HG03039 (cell line): ENCODE measurements around the gene BRSK2.
"Not testable (repeated sequence)": the region's sequence is repeated elsewhere in the genome, so short reads cannot be mapped to it uniquely, and the experiment has no call there.

ENCODE experiments used
- ATAC-seq: cut with Tn5 transposase; IDR thresholded peaks from one replicate; pipeline ENCODE4 v1.9.1; 2021; ENCODE audit warnings: mild to moderate bottlenecking, moderate library complexity; ENCODE audit not compliant: unreplicated experiment

Gene BRSK2

GRCh38 chr11:1354125-1354938 is 35.4 kb upstream of the BRSK2 start:
- no peak for ATAC-seq

GRCh38 chr11:1356007-1356435 is 33.7 kb upstream of the BRSK2 start:
- ATAC-seq, result no peak

GRCh38 chr11:1356478-1356960 is 33.2 kb upstream of the BRSK2 start:
- ATAC-seq, result no peak

- no peak for ATAC-seq
Observed at GRCh38 chr11:1358286-1358685, 31.4 kb upstream of the BRSK2 start.

GRCh38 chr11:1358931-1359330 is 30.8 kb upstream of the BRSK2 start:
- not testable (repeated sequence) for ATAC-seq

- no peak for ATAC-seq
Observed at GRCh38 chr11:1359556-1359955, 30.2 kb upstream of the BRSK2 start.

GRCh38 chr11:1360181-1360834 is 29.4 kb upstream of the BRSK2 start:
- no peak for ATAC-seq

GRCh38 chr11:1360835-1361357 is 28.8 kb upstream of the BRSK2 start:
- no peak for ATAC-seq

GRCh38 chr11:1361882-1362281 is 27.9 kb upstream of the BRSK2 start:
- ATAC-seq, result no peak

GRCh38 chr11:1367721-1368120 is 22.0 kb upstream of the BRSK2 start:
- ATAC-seq, result no peak

GRCh38 chr11:1368216-1368615 is 21.5 kb upstream of the BRSK2 start:
- no peak for ATAC-seq

- ATAC-seq, result no peak
Observed at GRCh38 chr11:1368966-1369365, 20.8 kb upstream of the BRSK2 start.

GRCh38 chr11:1369371-1370005 is 20.2 kb upstream of the BRSK2 start:
- ATAC-seq, result no peak

GRCh38 chr11:1370186-1371025 is 19.3 kb upstream of the BRSK2 start:
- no peak for ATAC-seq

GRCh38 chr11:1371026-1371325 is 18.8 kb upstream of the BRSK2 start:
- no peak for ATAC-seq

- no peak for ATAC-seq
Observed at GRCh38 chr11:1371377-1371776, 18.4 kb upstream of the BRSK2 start.

GRCh38 chr11:1371836-1372465 is 17.8 kb upstream of the BRSK2 start:
- ATAC-seq, result no peak

- no peak for ATAC-seq
Observed at GRCh38 chr11:1372660-1373059, 17.1 kb upstream of the BRSK2 start.

GRCh38 chr11:1373536-1374214 is 16.1 kb upstream of the BRSK2 start:
- ATAC-seq, result no peak
